ENCODE data around the gene FKBP4.
"Not testable (repeated sequence)": the region's sequence is repeated elsewhere in the genome, so short reads cannot be mapped to it uniquely, and the experiment has no call there.

The FKBP4 gene

GRCh38 chr12:2794736-2795289 is at the start of gene FKBP4:
TSS of gene FKBP4 (plus strand) at chr12:2794970. CDS start at chr12:2795140, 170 bp downstream.
- DNase-seq (ENCODE audit: low read depth) = peak; percentile 86

- no peak for DNase-seq (ENCODE audit: low read depth)
Measured at GRCh38 chr12:2745655-2746054, 49.1 kb upstream of the FKBP4 start.

- DNase-seq (ENCODE audit: low read depth) = no peak
Measured at GRCh38 chr12:2749580-2749979, 45.2 kb upstream of the FKBP4 start.

DNA sequence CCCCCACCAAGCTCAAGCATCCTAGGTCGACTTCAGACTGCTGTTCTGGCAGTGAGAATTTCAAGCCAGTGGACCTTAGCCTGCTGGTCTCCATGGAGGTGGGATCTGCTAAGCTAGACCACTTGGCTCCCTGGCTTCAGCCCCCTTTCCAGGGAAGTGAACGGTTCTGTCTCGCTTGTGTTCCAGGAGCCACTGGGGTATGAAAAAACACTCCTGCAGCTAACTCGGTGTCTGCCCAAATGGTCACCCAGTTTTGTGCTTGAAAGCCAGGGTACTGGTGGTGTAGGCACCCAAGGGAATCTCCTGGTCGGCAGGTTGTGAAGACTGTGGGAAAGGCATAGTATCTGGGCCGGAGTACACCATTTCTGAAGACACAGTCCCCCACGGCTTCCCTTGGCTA is 44.6 kb upstream of the FKBP4 start:
- no peak for DNase-seq (ENCODE audit: low read depth)

DNA sequence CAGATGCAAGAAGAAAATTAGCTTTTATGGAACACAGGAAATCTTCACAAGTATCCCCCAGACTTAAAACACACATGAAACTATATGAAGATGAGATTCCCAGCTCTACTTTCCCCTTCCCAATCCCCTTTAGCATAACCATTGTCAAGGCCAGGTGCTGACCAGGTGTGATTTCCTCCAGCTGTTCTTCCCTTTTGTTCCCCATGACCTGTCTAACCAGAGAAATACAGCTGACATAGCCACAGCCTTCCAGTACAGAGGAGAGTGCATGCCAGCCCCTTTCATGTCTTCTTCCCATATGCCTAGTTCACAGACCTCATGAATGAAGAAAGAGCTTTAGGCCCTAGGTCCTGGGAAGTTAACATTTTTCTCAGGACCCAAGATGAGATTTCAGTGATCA is 43.5 kb upstream of the FKBP4 start:
- DNase-seq (ENCODE audit: low read depth) = no peak

DNA sequence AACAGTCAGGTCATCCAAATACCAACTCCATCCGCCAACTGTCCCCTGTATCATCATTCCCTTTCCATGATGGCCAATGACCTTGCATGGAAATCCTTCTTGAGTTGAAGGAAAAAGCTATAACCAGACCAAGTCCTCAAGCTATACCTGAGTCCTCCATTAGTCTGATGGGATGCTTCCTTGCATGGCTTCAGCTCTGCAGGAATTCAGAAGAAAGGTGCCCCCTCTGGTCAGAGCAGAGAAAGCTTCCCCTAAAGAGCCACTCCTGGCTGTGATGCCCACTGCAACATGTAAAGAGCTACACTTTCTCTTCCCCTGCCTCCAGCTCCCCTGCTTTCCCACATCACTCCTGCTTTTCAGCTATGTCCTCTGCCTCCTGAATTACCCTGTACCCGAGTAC is 43.1 kb upstream of the FKBP4 start:
- DNase-seq (ENCODE audit: low read depth) = no peak

- DNase-seq (ENCODE audit: low read depth) = peak; percentile 57
Measured at GRCh38 chr12:2752676-2753371, 41.9 kb upstream of the FKBP4 start.

DNA sequence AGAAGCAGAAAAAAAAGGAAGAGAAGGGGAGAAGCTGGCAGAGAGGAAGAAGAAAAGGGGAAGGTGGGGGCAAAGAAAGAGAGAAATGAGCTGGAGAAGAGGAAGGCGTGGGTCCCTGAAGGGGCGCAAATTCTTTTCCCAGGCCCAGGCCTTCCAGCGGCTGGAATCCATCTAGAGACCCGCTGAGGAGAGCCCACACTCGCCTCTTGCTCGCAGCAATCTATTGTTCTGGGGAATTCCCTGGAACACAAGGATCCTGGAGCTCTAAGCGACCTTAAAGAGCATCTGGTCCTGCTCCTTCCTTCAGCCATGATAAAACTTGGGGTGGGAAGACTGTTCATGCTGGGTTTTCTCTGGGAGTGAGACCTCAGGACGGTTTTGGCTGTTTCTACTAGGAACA is 41.2 kb upstream of the FKBP4 start:
- DNase-seq (ENCODE audit: low read depth) = no peak

GRCh38 chr12:2754208-2754607 is 40.6 kb upstream of the FKBP4 start:
- DNase-seq (ENCODE audit: low read depth) = no peak

GRCh38 chr12:2756756-2757155 is 38.0 kb upstream of the FKBP4 start:
- DNase-seq (ENCODE audit: low read depth) = no peak

GRCh38 chr12:2759733-2760132 is 35.0 kb upstream of the FKBP4 start:
- DNase-seq (ENCODE audit: low read depth) = no peak

GRCh38 chr12:2764398-2764797 is 30.4 kb upstream of the FKBP4 start:
- no peak for DNase-seq (ENCODE audit: low read depth)

- DNase-seq (ENCODE audit: low read depth) = no peak
Measured at GRCh38 chr12:2765052-2765451, 29.7 kb upstream of the FKBP4 start.

GRCh38 chr12:2765608-2766007 is 29.2 kb upstream of the FKBP4 start:
- no peak for DNase-seq (ENCODE audit: low read depth)

DNA sequence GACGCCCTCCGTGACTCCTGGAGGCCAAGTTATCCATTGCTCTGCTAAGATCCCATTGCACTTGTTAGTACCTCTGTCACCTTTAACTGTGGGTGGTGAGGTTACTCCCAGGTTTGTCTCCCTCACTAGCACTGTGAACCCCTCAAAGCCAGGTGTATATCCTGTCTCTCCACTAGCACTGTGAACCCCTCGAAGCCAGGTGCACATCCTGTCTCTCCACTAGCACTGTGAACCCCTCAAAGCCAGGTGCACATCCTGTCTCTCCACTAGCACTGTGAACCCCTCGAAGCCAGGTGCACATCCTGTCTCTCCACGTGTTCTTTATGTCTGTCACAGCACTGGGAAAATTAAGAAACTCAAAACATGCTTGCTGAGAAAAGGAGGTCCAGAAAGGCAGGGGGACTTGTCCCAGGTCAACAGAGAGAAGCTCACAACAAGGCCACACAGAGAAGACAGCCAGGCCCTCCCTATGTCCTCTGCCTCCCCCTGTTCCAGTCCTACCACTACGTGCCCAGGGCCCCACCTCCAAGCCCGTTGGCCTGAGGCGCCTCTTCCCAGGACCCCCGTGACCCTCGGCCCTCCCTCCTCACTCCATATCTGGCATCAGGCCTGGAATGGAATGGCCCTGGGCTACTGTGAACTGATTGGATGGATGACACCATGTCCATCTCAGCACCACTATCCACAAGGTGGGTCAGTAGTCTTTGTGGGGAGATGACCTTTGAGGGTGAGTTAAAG is 26.4 kb upstream of the FKBP4 start:
- no peak for DNase-seq (ENCODE audit: low read depth)

- no peak for DNase-seq (ENCODE audit: low read depth)
Measured at GRCh38 chr12:2769866-2770533, 24.8 kb upstream of the FKBP4 start.

DNA sequence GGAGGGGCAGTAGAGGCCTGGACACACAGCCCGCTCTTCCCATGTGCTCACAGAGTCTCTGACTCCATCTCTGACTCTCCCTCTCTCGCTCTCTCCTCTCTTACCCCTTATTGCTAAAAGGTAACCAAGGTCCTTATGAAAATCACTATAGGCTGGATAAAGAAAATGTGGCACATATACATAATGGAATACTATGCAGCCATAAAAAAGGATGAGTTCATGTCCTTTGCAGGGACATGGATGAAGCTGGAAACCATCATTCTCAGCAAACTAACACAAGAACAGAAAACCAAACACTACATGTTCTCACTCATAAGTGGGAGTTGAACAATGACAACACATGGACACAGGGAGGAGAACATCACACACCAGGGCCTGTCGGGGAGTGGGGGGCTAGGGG is 24.2 kb upstream of the FKBP4 start:
- DNase-seq (ENCODE audit: low read depth) = not testable (repeated sequence)

DNA sequence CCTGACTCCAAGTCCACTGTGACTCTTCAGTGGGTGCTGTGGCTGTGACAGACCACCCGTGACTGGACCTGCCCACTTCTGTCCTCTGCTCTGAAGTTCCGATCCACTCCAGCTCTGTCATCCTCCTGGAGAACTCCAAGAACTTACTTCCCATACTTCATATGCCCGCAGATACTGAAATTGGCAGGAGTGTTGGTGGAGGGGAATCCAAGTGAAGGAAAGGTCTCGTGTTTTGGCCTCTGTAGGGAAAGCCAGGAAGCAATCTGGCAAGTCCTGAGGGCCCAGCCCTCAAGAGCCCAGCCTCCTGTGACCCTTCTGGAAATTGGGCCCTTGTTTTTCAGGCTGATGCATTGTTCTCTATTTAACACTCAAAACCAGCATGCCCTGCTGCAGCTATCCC is 22.4 kb upstream of the FKBP4 start:
- no peak for DNase-seq (ENCODE audit: low read depth)

DNA sequence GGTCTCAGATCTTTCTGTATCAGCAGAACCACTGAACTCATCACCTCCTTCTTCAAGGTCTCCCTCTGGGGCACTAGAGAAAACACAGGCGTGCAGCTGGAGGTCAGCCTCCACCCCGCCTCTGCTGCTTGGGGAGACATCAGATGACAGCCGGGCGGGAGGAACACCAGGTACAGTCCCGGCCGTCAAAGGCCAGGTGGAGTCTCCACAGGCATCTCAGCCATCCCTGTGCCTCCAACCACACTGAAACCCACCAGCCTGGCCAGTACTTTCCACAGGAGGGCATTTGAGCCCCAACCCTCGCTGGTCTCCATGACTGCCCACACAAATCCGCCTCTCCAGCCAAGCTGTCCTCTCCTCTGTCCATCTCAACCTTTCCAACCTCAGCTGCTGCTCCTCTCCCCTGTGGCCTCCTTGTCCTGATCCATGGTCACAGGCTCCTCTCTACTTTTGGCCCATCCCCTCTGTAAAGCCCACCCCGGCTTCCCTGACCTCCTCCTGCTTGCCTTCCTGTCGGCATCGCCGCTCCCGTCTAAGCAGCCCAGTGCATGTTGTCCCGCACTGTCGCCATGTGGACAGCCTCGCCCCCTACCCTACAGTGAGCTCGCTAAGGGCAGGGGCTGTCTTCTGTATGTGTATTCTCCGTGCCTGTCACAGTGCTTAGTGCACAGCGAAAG is 21.4 kb upstream of the FKBP4 start:
- no peak for DNase-seq (ENCODE audit: low read depth)

- DNase-seq (ENCODE audit: low read depth) = no peak
Measured at GRCh38 chr12:2775431-2775830, 19.3 kb upstream of the FKBP4 start.

DNA sequence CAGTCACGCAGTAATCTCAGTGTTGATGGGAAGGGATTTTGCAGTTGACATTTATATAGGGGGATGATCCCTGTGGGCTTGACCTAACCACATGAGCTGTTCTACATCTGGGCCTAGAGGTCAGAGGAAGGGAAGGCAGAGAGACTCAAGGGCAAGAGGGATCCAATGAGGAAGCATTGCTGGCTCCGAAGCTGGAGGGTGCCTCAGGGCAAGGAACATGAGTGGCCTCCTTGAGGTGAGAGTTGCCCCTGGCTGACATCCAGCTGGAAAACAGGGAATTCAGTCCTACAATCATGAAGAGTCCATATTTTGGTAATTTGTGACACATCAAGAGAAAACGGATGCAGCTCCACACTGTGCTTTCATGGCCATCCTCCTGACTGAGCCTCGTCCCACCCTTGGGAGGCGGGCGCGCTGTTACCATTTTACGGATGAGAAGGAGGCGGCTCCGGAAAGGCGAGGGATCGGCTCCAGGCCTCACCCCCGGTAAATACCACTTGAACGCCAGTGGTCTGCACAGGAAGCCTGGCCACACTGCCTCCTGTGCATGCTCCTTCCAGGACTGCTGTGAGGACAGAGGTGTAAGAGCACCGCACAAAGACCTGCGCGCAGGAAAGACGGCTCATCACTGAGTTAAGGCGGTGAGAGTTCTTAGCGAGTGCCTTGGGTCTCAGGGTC is 18.5 kb upstream of the FKBP4 start:
- no peak for DNase-seq (ENCODE audit: low read depth)

GRCh38 chr12:2779281-2779680 is 15.5 kb upstream of the FKBP4 start:
- no peak for DNase-seq (ENCODE audit: low read depth)
